Stimulated activated CD8-positive, alpha-beta memory T cell treated with anti-CD3 and anti-CD28 coated beads, Interleukin-7, amount 100 ng/mL, for 24 hours (primary cell): ENCODE results near the gene DGCR8.
A peak's percentile ranks its signal among the peaks of the same experiment; 100 is the strongest.
"Not testable (repeated sequence)": the region's sequence is repeated elsewhere in the genome, so short reads cannot be mapped to it uniquely, and the experiment has no call there.

Source experiments
- DNase-seq: peaks from one replicate; pipeline ENCODE4 v3.0.0-alpha.2; 2020; ENCODE audit warnings: low read depth

Gene DGCR8

GRCh38 chr22:20153945-20154344 lies 73.9 kb downstream of the DGCR8 start:
- DNase-seq = no peak

DNA sequence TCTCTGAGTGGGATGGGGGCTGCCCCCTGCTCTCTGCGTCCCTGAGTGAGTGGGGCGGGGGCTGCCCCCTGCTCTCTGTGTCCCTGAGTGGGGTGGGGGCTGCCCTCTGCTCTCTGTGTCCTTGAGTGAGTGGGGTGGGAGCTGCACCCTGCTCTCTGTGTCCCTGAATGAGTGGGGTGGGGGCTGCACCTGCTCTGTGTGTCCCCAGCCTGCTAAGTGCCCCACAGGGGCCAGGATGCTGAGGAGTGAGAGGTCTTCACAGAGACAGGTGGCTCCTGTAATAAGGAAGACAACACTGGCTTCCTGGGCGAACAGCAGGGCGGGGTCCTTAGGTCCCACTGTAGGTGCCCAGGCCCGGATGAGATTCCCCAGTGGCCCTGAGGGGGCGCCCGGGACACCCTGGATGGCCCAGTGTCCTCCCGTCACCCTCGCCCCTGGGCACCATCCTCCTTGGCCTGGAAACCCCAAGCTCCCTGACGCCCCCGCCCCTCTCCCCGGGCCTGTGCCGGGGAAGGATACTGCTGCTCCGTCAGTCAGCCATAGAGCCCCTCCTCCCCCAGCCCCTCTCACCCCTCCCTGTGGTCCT lies 74.7 kb downstream of the DGCR8 start:
- no peak for DNase-seq

- no peak for DNase-seq
Observed at GRCh38 chr22:20155330-20156041, 75.4 kb downstream of the DGCR8 start.

- DNase-seq = no peak
Observed at GRCh38 chr22:20156042-20156389, 76.0 kb downstream of the DGCR8 start.

- peak; percentile 89 for DNase-seq
Observed at GRCh38 chr22:20156611-20157429, 76.8 kb downstream of the DGCR8 start.

DNA sequence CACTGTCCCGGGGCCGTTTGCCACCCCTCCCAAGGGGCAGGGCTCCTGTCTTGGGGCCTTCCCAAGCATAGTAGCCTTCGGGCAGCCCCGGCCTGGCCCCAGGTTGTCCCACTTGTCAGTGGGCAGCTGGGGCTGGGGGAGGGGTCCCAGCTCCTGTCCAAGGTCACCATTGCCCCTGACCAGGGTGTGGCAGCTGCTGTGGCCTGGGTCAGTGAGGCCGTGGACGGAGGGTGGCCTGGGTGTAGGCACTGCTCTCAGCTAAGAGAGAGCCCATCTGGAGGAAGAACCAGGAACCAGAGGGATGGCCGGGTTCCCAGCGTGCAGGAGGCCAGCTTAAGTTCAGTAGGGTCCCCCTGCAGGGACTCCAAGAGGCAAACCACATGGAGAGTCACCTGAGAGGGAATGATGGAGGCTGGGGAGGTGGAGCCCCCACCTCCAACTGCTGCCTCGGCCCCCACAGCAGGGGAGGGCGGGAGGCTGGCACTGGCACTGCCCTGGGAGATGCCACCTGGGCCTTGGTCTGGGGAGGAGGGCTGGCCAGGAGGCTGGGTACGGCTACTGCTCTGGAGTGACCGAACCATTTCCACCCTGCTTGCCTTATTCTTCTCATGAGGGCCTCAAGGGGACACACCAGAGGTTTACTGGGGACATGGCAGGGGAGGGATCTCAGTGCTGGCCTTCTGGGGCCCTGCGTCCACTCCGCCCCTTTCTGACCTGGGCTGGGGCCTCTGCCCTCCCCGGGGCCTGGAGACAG lies 77.6 kb downstream of the DGCR8 start:
- no peak for DNase-seq

DNA sequence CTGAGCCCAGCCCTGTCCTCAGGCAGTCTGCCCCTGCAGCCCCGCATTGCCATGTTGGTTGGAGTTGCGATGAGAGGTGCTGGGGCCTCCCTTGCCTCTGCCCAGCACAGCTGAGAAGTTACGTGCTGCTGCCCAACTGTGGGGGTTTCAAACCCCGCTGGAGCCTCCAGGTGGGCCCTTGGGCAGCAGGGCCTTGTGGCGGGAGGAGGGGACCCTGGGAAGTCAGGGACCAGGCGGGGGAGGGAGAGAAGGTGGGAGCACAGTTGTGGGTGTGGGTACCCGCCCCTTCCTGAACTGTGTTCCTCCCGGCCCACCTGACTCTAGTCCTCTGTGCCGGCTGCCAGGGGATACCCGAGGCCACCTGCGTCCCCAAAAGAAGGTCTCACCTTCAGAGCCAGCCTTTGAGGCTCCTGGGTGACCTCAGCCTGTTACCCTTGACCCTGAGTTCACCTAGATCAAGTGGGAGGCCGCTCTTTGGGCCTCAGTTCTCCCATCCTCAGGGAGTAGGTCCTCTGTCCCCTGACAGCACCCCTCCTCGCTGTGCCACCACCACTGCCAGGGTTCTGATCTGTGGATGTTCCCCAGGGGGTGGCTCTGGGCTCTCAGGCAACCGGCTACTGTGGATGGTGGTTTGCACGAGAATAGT lies 78.5 kb downstream of the DGCR8 start:
- no peak for DNase-seq

GRCh38 chr22:20159076-20159475 lies 79.0 kb downstream of the DGCR8 start:
- no peak for DNase-seq

- not testable (repeated sequence) for DNase-seq
Observed at GRCh38 chr22:20159531-20159930, 79.5 kb downstream of the DGCR8 start.

GRCh38 chr22:20160041-20160440 lies 80.0 kb downstream of the DGCR8 start:
- DNase-seq = no peak
